ENCODE measurements around the gene SUPT5H.

Gene SUPT5H

GRCh38 chr19:39409208-39410016 is 36.0 kb upstream of the SUPT5H start:
- DNase-seq, result peak; percentile 97

- peak; percentile 59 for DNase-seq
These were observed 35.2 kb upstream of the SUPT5H start for GRCh38 chr19:39410017-39410830.

DNA sequence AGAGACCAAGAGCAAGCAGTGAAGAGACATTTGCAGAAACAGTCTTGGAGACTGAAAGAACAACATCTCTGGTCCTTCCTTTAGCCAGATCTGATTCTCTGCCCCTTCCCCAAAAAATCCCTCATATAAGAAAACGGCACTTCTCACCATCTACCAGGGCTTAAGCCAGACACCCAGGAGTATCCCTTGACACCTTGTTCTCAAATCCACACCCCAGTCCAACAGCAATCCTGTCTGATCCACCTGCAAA is 34.6 kb upstream of the SUPT5H start:
- DNase-seq, result no peak

- no peak for DNase-seq
These were observed 34.1 kb upstream of the SUPT5H start for GRCh38 chr19:39411081-39411831.

- peak; percentile 87 for DNase-seq
These were observed 33.6 kb upstream of the SUPT5H start for GRCh38 chr19:39411832-39412099.

GRCh38 chr19:39412100-39412866 is 33.1 kb upstream of the SUPT5H start, which contains the start of gene PLEKHG2:
PLEKHG2 (plus strand) TSS chr19:39412669; CDS start chr19:39414087, 1,418 bp downstream.
- DNase-seq, result peak; percentile 99

DNA sequence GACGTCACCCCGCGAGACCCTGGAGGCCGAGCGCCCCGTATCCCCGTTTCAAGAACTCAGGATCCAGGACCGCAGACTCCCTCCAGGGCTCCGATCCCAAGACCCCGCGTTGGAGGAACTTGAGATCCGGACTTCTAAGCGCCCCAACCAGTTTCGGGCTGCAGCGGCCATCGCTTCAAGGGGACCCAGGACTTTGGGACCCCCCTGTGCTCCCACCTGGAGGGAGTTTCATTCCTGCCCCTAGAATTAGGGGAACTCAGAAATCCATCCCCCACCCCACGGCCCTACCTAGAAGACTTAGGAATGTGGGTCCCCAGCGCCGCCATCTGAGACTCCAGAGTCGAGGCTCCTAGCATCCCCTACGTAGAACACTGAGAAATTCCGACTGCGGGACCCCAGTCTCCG is 32.5 kb upstream of the SUPT5H start:
- no peak for DNase-seq

DNA sequence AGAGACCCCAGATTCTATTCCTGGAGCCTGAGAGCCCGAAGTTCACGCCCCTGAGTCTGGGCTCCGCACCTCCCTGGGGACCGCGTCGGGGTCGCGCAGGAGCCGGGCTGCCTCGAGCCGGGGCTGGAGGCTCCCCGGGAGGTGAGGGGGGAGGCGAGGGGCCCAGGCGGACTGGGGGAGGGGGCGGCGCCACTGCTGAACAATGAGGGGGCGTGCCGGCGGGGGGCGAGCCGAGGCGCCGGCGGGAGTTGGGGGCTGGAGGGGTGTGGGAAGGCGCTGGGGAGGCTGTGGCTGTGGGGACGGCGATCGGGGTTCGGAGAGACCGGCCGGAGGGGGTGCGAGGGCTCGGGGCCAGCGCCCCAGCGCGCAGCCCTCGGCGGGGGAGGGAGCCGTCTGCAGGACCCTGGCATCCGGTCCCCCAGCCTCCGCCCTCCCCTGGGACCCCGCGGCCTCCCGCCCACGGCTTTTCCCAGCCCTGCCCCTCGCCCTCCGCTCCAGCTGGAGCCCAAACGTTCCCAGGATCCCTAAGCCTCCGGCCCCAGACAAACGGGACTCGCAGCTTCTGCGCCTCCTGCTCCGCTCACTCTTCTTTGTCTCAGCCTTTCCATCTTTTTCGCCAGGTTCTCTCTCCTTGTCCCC is 32.0 kb upstream of the SUPT5H start:
- no peak for DNase-seq

DNA sequence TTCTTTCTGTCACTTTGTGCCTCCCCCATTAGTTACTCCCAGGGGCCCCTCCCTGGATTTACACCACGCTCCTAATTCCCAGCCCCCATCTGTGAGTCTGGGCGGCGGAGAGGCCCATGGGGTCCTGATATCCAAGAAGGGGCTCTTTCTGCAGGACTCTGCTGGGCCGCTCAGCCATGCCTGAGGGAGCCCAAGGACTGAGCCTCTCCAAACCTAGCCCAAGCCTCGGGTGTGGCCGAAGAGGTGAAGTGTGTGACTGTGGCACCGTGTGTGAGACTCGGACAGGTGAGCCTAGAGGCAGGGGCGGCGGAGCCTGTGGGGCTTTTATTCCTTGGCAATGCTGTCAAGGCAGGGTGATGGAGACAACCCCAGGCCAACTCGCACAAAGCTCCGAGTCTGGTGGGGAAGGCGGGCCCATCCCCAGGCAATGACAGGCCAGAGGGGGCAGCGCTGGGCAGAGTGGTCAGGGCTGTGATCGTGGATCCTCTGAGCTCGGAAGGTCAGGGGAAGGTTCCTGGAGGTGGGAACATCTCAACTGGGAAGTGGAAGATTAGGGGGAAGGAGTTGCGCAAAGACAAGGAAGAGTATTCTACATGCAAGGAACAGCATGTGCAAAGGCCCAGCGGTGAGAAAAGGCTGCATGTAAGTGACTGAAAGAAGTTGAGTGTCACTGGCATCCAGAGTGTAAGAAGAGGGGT is 31.3 kb upstream of the SUPT5H start:
- DNase-seq, result no peak

DNA sequence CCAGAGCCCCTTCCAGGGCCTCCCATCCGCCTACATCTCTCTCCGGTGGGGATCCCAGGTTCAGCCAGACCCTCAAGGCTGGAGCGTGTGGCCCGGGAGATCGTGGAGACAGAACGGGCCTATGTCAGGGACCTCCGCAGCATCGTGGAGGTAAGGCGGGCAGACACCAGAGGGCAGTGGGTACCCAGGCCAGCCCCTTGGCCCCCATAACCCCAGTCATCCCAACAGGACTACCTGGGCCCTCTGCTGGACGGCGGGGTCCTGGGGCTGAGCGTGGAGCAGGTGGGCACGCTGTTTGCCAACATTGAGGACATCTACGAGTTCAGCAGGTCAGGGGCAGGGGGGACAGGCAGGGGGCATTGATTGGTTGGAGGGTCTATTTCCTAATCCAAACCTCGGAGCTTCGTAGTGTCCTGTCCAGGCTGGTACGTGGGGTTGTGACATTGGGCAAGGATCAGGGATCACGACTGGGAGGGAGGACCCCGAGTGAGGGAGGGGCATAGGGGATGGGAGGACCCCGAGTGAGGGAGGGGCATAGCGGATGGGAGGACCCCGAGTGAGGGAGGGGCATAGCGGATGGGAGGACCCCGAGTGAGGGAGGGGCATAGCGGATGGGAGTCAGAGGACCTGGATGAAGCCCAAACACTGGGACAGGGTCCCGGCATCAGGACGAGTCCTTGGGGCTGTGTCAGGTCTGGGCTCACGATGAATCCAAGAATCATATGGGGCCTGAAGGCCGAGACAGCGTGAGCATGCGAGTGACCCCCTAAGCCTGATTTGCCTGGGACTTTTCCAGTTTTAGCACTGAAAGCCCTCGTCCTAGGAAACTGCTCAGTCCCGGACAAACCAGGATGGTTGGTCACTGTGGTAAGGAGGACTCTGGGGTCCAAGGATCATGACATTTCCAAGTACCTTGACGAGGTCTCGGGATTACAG is 30.0 kb upstream of the SUPT5H start:
- DNase-seq, result no peak

DNA sequence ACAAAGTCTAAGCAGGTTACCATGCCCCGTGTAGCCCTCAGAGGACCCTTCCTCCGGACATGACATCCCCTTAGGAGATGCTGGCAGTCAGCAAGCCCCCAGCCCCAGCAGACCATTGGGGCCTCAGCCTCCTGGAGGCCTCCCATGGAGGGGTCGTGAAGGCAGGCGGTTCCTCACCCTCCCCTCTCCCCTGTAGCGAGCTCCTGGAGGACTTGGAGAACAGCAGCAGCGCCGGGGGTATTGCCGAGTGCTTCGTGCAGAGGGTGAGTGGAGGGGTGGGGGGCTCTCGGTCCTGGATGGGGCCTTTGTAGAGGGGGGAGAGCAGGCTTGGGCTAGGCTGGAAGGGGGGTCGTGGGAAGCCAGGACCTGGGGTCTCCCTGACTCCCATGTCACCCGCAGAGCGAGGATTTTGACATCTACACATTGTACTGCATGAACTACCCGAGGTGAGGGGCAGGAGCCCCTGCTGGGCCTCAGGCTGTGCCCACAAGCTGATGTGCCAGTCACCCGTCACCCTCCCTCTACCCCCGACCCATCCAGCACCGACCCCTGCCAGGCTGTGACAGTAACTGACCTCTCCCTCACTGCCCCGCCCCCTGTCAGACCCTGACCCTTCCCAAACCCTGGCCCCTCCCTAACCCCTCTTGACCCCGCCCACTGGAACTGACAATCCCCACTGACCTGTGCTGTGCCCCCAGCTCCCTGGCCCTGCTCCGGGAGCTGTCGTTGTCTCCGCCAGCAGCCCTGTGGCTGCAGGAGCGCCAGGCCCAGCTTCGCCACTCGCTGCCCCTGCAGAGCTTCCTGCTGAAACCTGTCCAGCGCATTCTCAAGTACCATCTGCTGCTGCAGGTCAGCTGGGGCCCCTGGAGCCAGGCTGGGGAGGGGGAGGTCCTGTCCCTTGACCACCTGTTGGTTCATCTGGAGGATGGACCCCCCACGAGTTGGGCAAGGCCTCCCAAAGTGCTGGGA is 28.9 kb upstream of the SUPT5H start:
- no peak for DNase-seq

DNA sequence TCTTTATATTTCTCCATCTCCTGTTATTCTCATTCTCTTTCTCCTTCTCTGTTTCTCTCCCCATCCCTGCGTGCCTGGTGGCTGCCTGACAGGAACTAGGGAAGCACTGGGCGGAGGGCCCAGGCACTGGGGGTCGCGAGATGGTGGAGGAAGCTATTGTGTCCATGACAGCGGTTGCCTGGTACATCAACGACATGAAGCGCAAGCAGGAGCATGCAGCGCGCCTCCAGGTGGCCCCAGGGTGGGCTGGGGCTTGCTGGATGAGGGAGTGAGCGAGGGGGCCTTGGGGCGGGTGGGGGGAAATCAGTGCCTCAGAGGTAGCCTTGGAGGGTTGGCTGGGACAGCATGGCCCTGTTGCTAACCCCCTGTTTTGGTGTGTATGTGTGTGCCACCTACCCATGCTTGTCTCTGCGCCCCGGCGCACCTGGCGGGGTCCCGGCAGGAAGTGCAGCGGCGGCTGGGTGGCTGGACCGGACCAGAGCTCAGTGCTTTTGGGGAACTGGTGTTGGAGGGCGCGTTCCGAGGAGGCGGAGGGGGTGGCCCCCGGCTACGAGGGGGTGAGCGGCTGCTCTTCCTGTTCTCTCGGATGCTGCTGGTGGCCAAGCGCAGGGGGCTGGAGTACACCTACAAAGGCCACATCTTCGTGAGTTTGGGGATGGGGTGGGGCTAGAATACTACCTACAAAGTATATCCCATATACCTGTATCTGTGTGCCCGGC is 27.8 kb upstream of the SUPT5H start:
- DNase-seq, result no peak

- no peak for DNase-seq
These were observed 26.4 kb upstream of the SUPT5H start for GRCh38 chr19:39419003-39419402.

GRCh38 chr19:39420769-39421168 is 24.6 kb upstream of the SUPT5H start:
- no peak for DNase-seq

GRCh38 chr19:39422020-39422419 is 23.4 kb upstream of the SUPT5H start:
- no peak for DNase-seq

DNA sequence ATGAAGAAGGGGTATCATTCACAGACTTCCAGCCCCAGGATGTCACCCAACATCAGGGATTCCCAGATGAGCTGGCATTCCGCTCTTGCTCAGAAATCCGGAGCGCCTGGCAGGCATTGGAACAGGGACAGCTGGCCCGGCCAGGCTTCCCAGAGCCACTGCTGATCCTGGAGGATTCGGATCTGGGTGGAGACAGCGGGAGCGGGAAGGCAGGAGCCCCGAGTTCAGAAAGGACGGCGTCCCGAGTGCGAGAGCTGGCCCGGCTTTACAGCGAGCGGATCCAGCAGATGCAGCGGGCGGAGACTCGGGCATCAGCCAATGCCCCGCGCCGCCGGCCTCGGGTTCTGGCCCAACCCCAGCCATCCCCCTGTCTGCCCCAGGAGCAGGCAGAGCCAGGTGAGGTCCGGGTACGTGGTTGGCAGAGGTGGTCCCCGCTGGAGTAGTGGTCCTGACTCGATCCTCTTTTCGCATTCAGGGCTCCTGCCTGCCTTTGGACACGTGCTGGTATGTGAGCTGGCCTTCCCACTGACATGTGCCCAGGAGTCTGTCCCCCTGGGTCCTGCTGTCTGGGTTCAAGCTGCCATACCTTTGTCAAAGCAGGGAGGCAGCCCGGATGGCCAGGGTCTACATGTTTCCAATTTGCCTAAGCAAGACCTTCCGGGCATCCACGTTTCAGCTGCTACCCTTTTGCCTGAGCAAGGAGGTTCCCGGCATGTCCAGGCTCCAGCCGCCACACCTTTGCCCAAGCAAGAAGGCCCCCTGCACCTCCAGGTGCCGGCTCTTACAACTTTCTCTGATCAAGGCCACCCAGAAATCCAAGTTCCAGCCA is 21.9 kb upstream of the SUPT5H start:
- DNase-seq, result no peak

DNA sequence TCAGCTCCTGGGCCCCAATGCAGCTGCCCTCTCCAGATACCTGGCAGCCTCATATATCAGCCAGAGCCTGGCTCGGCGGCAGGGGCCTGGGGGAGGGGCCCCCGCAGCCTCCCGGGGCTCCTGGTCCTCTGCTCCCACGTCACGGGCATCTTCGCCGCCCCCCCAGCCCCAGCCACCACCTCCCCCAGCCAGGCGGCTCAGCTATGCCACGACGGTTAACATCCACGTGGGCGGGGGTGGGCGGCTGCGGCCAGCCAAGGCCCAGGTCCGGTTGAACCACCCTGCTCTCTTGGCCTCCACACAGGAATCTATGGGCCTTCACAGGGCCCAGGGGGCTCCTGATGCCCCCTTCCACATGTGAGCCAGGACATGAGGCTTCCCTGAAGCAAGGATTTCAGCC is 20.4 kb upstream of the SUPT5H start:
- no peak for DNase-seq

DNA sequence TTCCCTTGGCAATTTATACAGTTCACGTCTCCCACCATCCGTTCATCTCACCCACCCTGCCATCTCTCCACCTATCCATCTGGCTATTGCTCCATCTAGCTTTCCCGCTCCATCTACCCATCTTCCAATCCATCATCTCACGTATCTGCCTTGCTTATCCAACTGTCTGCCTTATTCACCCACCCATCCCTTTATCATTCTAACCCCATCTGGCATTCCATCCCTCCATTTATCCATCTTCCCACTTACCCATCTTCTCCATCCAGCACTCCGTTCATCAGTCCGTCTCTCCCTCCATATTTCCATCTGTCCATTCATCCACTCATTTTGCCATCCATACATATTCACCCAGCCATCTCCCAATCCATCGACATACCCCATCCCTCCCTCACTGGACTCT is 19.6 kb upstream of the SUPT5H start:
- DNase-seq, result no peak

Data from NCI-H2029 (cell line).